GM21447 (cell line): ENCODE results near the gene TMOD4.
"Not testable (repeated sequence)": the region's sequence is repeated elsewhere in the genome, so short reads cannot be mapped to it uniquely, and the experiment has no call there.

ENCODE experiments used
- ATAC-seq: cut with Tn5 transposase; IDR thresholded peaks from one replicate; pipeline ENCODE4 v1.9.1; 2021; ENCODE audit not compliant: unreplicated experiment

TMOD4 gene

DNA sequence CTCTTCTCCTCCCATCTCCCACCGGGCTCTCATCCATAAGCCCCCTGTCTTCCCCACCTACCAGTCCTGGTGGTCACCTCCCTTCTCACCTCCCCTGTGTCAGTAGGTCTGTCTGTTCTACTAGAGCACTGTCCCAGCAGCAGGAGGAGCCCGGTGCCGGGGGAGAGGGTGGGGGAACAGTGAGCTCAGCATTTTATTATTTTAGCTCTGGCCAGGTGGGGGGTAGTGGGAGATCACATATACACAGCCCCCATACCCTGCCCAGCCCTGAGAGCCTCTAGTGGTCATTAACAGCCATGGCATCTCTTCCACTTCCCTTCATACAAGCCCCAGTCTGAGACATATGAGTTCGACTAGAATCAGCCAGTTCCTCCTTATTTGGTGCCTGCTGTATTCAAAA lies at the start of gene TMOD4:
TMOD4 (minus strand) TSS at position 119 of the 400 bp plus-strand sequence. CDS start 1,106 bp downstream, outside the sequence.
- ATAC-seq: no peak

- ATAC-seq: no peak
Observed at GRCh38 chr1:151222130-151222529, 46.3 kb upstream of the TMOD4 start.

GRCh38 chr1:151221616-151222015 lies 45.8 kb upstream of the TMOD4 start:
- no peak for ATAC-seq

DNA sequence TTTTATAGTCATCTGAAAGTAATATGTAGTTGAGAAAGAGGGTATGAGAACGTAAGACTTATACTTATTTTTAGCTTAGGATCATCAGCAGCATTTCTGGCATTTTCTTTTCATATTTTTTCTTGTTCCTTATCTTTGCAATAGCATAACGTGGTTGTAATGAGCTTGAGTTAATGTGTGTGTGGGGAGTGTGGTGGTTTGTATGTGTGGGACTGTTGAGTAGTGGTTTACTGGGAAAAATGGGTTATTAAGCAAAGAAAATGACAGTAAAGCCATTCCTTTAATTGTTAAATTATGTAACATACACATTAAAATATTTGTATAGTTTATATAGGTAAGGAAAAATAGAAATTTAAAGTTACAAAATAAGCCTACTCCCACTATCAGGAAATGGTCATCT lies 37.8 kb upstream of the TMOD4 start:
- ATAC-seq: no peak

DNA sequence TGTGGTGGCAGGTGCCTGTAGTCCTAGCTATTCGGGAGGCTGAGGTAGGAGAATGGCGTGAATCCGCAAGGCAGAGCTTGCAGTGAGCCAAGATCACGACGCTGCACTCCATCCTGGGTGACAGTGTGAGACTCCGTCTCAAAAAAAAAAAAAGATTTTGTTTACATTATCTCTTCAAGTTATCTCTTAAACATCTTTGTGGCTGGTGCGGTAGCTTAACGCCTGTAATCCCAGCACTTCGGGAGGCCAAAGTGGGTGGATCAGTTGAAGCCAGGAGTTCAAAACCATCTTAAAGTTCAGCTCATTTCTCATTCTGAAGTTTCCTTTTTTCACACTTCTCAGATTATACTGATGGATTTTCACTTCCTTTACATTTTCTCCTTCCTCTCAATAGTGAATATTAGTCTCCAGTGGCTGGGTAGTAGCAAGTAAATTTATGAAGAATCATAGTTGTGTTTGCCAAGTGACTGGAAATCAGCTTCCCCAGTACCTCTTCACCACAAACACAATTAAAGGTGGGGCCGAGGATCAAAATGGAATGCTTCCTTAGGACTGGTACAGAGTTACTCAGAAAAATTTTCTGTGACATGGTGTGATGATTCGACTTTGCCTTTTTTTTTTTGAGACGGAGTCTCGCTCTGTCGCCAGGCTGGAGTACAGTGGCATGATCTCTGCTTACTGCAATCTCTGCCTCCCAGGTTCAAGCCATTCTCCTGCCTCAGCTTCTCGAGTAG lies 36.4 kb upstream of the TMOD4 start:
- ATAC-seq: no peak

DNA sequence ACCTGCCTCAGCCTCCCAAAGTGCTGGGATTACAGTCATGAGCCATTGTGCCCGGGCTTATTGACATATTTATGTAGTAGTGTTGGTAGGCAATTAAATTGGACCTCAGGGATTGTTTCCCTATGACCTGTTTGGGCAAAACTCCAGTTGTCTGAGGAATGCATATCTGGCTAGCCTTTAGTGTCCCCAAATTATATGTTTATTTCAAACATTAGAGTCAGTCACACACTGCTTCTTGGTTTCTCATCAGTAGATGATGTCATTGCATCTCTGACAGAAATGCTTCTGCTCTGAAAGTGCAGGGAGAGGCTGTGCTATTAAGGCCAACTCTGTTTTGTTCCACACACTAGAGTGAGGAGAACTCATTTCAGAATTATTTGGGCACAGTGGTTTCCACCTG lies 35.0 kb upstream of the TMOD4 start:
- no peak for ATAC-seq

- ATAC-seq: not testable (repeated sequence)
Observed at GRCh38 chr1:151205381-151205965, 29.7 kb upstream of the TMOD4 start.

- no peak for ATAC-seq
Observed at GRCh38 chr1:151199873-151200581, 24.2 kb upstream of the TMOD4 start.

DNA sequence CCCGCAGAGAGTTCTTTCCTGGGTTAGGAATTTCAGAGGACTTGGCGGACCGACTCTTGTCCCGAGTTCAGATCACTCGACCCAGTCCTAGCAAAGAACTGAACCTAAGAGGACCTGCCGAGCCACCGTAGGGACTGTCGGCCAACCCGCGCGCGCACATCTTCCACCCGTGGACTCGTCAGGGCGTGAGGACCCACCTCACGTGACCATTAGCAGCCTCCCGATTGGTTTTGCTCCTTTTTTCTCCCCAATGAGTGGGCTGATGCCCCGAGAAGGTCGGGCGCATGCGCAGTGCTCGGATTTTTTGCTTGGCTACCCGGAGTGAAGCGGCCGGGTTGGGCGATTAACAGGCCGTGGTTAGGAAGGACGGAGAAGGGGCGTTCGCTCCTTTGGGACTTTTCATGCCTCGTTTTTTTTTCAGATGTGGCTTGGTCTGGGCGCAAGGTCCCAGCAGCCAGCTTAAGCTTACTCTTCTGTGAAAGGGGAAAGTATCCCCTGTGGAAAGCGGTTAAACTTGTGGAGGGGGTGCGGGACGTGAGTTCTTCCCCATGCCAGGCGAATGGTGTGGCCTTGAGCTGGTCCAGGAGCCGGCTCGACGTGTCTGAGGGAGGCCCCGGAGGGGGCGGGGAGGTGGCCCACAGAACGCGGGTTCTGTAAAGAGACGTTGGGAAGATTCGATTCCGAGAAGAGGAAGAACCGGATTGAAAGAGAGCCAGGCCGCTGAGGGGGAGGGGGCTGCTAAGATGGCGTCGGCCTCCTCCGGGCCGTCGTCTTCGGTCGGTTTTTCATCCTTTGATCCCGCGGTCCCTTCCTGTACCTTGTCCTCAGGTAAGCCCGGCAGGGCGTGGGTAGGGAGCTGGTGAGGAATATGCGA lies 22.7 kb upstream of the TMOD4 start, which contains the start of gene PIP5K1A:
PIP5K1A (plus strand) TSS at position 299 of the 874 bp plus-strand sequence; CDS start at position 744, 445 bp downstream.
- ATAC-seq: peak; percentile 83

DNA sequence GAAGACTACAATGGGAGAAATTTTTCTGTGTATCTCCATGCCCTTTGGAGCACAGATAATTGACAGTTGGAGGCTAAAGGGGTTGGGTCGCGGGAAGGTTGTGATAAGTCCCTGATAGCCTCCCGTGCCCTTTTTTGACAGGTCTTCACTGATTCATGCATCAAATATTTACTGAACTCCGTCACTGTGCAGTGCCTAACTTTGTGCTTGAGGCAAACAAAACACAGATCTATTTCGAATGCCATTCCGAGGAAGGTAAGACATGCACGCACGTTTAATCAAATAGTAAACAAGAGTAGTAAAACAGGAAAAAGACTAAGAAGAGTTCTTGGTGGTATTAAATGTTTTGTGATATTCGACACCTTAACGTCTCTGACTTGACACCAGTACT lies 22.1 kb upstream of the TMOD4 start:
- ATAC-seq: no peak

- no peak for ATAC-seq
Observed at GRCh38 chr1:151196292-151196800, 20.6 kb upstream of the TMOD4 start.

DNA sequence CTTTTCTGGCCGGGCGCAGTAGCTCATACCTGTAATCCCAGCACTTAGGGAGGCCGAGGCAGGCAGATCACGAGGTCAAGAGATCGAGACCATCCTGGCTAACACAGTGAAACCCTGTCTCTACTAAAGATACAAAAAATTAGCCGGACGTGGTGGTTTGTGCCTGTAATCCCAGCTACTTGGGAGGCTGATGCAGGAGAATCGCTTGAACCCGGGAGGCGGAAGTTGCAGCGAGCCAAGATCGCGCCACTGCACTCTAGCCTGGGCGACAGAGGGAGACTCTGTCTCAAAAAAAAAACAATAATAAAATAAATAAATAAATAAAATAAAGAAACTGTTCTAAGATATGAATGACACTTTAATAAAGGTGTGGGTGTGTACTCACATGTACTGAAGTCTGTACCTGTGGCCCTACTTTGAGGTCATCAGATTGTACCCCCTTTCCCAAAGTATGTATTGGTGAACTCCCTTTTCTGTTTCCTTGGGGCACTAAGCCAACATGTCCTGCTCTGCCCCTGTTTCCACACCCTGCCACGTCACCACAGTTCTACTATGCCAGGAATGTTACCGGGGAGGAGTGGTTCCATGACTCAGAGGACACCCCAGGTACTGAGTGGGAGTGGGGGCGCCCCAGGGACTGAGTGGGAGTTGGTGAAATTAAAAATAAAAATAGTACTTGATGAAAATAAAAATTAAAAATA lies 19.3 kb upstream of the TMOD4 start:
- ATAC-seq: not testable (repeated sequence)

GRCh38 chr1:151193856-151194255 lies 18.1 kb upstream of the TMOD4 start:
- no peak for ATAC-seq

DNA sequence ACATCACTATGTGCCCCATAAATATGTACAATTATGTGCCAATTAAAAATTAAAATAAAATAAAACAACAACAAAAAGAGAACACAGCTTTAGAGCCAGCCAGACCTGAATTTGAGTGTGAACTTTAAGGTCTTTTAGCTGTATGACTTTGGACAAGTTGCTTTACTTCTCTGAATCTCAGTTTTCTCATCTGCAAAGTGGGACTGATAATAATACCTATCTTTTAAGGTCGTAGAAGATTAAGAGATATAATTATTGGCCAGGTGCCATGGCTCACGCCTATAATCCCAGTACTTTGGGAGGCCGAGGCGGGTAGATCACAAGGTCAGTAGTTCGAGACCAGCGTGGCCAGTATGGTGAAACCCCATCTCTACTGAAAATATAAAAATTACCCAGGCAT lies 17.5 kb upstream of the TMOD4 start:
- ATAC-seq: no peak

DNA sequence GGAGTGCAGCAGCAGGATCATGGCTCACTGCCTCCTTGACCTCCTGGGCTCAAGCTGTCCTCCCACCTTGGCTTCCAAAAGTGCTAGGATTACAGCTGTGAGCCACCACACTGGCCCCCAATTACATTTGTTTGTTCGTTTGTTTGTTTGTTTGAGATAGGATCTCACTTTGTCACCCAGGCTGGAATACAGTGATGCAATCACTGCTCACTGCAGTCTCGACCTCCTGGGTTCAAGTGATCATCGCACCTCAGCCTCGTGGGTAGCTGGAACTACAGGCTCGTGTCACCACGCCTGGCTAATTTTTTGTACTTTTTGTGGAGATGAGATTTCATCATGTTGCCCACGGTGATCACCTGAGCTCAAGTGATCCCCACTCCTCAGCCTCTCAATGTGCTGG lies 16.3 kb upstream of the TMOD4 start:
- ATAC-seq: no peak

DNA sequence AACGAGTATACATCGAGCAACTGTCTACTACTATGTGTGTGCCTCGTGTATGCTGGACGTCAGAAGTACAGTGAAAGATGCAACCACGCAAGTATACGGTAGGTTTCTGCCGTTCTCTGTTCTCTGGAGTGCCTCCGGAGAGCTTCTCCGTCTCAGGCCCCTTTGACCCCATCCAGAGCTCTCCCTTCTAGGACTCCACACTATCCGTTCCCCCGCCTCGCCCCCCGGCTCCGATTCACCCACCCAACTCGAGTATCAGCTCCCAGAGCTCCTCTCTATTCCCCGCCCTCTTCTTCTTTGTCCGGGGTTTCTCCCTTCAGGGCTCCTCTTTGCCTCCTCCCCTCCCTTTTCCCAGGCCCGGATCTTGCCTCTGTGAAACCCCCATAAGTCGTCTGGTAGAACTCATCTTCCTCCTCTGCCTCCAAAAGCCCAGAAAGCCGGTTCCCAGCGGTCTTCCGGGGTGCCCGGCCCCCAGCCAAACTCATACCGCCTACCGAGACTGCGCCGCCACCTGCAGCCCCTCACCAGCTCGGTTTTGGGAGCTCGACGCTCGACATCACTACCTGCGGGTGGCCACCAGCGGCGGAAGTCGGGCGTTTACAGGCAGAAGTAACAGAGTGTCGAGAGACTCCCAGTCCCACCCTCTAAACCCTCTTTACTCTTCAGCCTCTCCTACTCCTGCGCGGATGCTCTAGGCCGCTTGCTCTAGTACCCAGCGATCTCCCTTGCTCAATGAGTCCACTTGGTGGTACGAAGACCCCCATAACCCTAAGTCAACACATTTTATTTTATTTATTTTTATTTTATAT lies 14.1 kb upstream of the TMOD4 start, which contains the start of gene VPS72:
VPS72 (minus strand) TSS at position 561 of the 809 bp plus-strand sequence; CDS start at position 485, 76 bp downstream.
- peak; percentile 82 for ATAC-seq

DNA sequence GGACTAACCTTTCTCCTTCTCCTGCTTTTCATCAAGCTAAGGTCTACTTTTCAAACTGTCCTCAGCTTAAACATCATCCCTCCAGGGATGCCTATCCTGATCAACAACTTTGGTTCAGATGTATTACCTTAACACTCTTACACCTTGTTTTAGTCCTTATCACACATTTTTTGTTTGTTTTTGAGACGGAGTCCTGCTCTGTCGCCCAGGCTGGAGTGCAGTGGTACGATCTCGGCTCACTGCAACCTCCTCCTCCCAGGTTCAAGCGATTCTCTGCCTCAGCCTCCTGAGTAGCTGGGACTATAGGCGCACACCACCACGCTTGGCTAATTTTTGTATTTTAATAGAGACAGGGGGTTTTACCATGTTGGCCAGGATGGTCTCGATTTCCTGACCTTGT lies 12.9 kb upstream of the TMOD4 start:
- not testable (repeated sequence) for ATAC-seq

GRCh38 chr1:151187205-151187604 lies 11.4 kb upstream of the TMOD4 start:
- ATAC-seq: no peak

DNA sequence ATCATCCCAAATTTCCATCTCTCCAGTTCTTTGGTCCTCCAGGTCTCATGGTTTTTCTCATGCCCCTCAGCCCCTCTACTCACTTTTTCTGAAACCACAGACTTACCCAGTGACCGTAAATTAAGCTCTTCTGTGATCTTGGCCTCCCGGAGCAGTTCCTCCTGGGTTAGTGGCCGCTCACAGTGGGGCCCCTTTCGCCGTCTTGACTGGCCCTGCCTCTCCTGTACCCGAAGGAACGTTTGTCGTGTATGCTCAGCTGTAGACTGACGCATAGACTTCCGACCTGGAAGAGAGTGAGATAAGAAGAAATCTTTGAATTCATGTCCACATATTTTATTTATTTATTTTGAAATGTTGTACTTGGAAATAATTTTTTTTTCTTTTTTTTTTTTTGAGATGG lies 8.4 kb upstream of the TMOD4 start:
- ATAC-seq: no peak
